Liver (tissue), 3 donors: ENCODE results near the gene PLA2G4E.

Experiments used
- CTCF ChIP-seq: fragments of 150-350 bp; IDR thresholded peaks from 2 replicates; pipeline ENCODE4 v1.5.1; 2017; ENCODE audit warnings: improper control_type of control experiment, low read depth, low read length; ENCODE audit not compliant: missing input control
- MAX ChIP-seq: IDR thresholded peaks from 2 replicates; pipeline ENCODE4 v1.6.1; 2016; ENCODE audit warnings: antibody characterized with exemption
- SP1 ChIP-seq: IDR thresholded peaks from 2 replicates; pipeline ENCODE4 v1.6.1; 2018; ENCODE audit warnings: antibody characterized with exemption, mild to moderate bottlenecking
- donor health status: healthy.
- donor health status: healthy.

GRCh38 chr15:41961595-41962202 lies 59.1 kb downstream of the PLA2G4E start:
- TF ChIP-seq CTCF, result no peak
- TF ChIP-seq SP1, result no peak
- no peak for TF ChIP-seq MAX
